GM04503 (cell line): ENCODE results near the gene RECQL.
"Not testable (repeated sequence)": the region's sequence is repeated elsewhere in the genome, so short reads cannot be mapped to it uniquely, and the experiment has no call there.

Experiments used
- DNase-seq: peaks from one replicate; pipeline ENCODE4 v3.0.0-alpha.2; 2012; ENCODE audit warnings: low read depth

RECQL gene

DNA sequence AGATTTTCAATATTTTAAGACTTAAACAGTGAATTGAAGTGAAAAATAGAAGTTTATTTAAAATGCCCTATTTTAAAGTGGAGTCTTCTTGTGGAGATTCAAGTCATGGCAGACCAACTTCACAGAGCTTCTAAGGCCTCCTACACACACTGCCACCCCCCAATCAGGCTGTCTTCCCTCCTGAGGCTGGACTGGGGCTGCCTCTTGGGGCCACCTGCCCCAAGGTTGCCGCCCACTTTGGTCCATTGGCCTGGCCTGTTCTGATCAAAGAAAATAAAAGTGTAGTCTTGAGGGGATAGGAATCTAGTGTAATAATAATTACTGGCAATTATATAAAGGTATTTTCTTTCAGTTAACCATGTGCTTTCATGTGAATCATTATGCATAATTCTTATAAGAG, 1.4 kb upstream of the RECQL start:
- DNase-seq, result no peak

DNA sequence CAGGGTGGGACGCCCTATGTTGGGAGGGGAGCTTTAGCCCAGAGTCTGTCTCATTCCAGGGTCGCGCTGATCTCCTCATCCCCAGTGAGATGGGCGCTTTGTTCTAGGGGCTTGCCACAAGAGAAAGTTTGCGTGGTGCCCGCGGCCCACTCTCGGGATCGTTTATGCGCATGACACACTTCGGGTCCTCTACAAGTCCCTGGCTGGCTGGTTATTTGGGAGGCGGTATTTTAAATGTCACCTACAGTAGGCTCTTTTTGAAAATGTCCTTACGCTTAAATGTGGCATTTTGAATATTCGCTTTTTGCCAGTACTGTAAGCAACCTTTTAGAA, 695 bp upstream of the RECQL start:
- DNase-seq, result no peak

DNA sequence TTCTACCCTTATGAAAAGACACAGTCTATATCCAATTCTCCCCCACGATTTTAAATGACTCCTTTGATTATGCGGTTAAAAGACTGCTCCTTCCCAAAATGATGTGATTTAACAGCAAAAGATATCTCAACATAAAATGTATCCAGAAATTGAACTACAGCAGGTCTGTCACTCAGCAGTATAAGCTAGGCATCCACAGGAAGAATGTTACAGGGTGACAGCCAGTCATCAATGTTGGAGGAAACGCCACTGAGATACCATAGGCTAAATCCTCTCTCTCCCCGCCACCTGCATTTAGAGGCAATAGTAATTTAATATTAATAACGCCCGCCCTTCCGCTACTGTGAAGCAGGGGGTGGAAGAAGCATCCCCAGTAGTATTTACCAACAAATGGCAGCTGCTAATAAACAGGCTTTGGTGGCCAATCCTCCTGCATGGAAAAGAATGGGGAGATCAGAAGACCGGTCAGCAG, 613 bp downstream of the RECQL start:
- DNase-seq, result no peak

DNA sequence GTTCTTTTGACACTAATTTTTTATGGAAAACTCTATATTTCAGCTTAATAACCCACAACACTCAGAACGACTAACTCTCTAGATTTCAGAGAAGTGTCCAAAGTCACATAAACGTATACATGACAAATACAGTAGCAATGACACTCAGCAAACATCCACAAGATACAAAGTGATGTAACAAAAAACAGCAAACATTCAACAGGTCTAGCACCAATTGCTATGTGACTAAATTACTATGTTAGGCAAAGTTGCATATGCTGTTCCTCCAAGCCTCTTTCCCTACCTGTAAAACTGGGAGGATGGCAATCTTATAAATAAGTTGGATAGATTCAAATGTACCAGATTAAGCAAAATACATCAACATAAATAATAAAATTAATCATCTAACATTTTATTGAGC, 1.7 kb downstream of the RECQL start:
- DNase-seq, result no peak

DNA sequence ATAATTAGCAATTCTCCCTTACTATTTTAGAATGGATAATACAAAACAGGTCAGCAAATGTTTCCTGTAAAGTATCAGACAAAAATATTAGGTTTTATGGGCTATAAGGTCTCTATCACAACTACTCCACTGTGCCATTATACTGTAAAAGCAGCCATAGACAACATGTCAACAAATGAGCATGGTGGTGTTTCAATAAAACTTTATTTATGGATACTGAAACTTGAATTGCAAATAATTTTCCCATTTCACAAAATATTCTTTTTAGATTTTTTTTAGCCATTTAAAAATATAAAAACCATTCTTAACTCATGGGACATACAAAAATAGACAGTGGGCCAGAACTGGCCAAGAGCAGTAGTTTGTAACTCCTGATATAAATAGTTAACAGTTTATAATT, 15.4 kb downstream of the RECQL start:
- no peak for DNase-seq

DNA sequence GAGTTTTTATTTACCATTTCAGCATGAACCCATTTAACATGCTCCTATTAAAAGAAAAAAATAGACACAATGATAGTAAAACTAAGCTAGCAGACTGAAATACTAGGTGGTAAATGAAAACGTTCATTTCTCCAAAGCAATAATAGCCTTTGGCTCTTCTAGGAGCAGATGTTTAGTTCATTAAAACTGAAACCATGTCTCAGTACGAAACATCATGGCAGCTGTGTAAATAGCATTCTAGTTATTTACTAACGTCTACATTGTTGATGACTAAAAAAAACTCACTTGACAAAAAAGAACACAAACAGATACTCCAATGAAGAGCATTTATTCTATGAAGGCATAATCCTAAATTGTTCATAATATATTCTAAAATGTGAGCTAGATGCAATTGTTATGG, 17.9 kb downstream of the RECQL start:
- DNase-seq, result no peak

DNA sequence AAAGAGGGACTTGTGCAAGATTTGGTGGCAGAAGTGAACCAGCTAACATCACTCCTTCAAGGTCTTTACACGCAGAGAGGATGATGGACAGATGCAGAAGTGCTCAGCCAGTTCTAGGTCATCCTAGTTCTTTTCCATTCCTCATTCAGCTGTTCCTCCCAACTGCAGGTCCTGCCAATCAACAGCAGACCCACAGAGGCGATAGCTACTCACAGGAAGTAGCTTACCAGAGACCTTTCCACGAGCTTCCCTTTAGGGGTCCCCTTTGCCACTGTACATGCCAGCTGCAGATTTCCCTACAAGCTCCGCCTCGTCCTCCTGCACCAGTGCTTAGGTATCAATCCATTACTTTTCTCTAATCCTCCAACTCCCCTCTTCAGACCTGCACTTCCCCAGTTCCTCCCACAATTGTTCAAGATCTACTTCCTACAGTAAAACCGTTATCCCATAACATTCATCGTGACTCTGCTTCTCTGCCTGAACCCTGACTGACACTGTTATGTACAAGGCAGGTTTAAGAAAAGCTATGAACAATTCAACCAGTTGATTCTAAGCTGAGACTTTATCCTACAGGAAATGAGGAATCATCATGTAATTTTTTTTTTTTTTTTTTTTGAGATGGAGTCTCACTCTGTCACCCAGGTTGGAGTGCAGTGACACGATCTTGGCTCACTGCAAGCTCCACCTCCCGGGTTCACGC, 22.5 kb downstream of the RECQL start:
- DNase-seq, result no peak

DNA sequence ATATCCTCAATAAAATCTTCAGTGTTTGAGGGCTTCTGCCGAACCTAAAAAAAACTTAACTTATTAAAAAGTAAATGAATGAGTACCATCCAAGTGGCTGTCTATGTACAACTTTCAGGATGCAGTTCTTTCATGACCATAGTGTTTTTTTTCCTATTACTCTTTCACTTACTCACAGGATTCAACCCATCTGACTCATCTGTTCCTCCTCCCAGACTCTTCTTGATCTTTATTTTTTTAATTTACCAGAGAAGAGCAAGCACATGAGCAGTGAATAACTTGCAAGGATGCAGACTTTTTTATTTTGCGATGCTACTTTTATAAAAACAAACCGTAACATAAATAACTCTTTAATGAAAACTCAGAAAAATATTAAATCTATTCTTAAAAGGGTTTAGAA, 24.5 kb downstream of the RECQL start:
- peak; percentile 5 for DNase-seq

DNA sequence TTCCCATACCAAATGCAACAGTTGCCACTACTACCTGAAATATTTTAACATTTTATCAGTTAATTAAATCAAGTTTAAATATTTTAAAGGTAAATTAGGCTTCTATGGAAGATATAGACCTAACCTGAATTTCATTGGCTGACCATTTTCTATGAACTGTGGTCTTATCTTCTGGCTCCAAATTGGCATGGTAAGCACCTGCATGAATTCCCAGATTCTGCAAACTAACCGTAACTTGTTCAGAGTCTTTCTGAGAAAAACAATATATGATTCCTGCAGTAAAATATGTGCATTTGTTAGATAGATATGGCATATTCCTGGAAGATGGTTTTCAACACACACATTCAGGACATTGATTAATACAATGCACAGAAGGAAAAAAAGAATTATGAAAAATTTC, 25.9 kb downstream of the RECQL start:
- no peak for DNase-seq

DNA sequence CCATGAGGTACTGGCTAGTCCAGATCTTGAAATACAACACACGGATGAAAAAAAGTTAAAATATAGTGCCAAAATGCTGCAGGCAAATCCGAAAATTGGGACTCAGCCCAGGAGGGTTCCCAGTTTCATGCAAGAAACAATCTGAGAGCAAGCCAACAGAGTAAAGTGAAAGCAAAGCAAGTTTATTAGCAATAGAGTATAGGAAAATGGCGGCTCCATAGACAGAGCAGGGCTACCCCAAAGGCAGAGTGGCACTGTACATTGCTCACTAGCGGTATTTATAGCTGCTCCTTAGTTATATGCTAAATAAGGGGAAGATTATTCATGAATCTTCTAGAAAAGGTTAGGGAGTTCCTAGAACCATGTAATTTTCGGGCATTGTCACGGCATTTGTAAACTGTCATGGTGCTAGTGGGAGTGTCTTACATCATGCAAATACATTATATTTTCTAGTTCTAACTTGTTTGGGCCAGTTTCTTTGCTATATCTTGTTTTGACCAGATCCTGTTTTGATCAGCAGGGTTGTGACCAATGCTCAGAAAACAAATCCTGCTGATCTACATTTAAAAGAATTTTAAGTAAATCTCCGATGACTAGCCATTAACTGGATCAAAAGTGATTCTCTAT, 29.1 kb downstream of the RECQL start:
- no peak for DNase-seq

DNA sequence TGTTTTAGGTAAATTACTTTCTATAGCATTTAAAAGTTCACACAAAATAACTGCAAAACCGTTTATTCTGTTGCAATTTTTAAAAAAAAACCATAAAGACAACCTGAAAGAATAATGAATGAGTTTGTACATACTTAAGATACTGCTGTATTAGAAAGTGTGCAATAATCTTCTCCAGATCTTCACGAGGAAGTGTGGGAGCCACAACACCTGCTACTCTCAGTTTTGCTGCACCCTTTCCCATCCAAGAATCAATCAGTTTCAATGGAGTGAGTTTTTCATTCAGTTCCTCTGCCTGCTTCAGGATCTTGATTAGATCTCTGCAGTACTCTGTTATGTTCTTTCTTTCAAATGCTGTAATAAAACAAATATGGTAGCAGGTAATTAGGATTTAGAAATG, 30.1 kb downstream of the RECQL start:
- no peak for DNase-seq

DNA sequence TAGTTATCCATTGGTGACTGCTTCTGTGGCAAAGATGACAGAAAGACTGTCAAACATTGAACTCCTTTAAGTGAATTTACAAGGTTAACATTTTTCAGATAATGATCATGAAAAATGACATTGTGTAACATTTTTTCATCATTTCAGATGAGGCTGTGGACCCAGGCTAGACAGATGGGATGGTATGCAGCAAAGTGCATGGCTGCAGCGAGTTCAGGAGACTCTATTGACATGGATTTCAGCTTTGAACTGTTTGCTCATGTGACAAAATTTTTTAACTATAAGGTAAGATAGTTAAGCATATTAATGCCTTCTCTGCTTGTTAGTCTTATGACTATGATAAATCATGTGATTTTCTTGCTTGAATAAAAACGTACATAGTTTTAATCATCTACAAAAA, 34.1 kb downstream of the RECQL start:
- not testable (repeated sequence) for DNase-seq

DNA sequence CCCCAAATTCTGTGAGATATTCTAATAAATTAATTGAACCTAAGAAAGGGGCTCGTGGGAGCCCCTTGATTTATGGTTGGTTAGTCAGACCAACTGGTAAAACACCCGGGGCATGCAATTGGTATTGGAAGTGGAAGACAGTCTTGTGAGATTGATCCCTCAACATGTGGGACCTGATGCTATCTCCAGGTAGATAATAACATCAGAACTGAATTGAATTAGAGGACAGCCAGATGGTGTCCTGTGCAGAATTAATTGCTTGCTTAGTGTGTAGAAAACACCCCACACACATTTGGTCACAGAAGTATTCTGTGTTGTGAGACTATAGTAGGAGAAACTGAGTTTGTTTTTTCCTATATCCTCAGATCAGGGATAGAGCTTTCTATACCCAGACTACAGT, 42.0 kb downstream of the RECQL start:
- no peak for DNase-seq

DNA sequence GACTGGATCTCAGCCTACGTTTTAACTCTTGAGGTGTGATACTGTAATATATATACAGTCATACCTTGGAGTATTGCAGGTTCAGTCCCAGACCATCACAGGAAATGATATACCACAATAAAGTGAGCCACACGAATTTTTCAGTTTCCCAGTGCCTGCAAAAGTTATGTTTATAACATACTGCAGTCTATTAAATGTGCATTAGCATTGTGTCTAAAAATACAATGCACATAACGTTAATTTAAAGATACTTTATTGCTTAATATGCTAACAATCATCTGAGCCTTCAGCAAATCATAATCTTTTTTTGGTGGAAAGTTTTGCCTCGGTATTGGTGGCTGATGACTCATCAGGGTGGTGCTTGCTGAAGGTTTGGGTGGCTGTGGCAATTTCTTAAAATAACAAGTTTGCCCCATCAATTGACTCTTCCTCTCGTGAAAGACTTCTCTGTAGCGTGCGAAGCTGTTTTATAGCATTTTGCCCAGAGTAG, 45.1 kb downstream of the RECQL start:
- no peak for DNase-seq

DNA sequence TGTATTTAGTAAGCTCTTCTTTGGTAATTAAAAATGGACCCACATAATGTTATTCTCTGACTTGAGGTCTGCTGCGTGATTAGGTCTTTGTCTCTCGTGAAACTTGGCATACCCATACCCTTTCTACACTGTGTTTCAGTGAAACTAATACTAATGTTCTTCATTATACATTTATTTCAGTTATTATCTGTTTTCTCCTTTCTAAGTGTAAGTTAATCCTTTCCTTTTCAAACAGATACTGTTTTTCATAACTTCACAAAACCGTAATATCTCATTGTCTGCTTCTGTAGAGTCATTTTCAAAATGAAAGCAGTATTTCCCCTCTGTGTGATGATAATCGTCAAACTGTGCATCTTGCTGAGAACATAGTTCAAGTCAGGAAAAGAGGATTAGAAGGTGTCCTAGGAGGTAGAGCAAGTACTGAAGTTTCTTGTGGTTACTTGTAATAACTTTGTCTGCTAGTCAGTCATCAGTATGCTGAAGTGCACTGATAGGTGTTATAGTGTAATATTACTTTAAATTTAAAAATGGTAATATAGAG, 48.1 kb downstream of the RECQL start:
- DNase-seq, result no peak

DNA sequence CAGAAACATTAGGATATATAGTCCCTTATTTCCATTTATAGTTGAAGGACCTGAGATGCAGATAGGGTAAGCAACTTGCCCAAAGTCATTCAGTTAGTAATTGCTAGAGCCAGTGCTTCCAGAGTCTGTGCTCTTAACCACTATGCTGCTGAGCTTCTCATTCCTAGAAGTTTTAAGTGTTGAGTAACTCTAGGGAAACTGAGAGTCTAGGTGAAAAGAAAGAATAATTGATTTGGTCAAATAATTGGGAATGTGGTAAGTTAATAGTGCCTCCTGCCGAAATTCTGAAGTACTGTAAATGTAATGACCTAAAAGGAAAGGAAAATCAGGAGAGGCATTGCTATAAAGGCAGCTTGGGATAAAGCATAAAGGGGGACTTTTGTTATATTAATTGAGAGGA, 49.9 kb downstream of the RECQL start:
- DNase-seq, result no peak

DNA sequence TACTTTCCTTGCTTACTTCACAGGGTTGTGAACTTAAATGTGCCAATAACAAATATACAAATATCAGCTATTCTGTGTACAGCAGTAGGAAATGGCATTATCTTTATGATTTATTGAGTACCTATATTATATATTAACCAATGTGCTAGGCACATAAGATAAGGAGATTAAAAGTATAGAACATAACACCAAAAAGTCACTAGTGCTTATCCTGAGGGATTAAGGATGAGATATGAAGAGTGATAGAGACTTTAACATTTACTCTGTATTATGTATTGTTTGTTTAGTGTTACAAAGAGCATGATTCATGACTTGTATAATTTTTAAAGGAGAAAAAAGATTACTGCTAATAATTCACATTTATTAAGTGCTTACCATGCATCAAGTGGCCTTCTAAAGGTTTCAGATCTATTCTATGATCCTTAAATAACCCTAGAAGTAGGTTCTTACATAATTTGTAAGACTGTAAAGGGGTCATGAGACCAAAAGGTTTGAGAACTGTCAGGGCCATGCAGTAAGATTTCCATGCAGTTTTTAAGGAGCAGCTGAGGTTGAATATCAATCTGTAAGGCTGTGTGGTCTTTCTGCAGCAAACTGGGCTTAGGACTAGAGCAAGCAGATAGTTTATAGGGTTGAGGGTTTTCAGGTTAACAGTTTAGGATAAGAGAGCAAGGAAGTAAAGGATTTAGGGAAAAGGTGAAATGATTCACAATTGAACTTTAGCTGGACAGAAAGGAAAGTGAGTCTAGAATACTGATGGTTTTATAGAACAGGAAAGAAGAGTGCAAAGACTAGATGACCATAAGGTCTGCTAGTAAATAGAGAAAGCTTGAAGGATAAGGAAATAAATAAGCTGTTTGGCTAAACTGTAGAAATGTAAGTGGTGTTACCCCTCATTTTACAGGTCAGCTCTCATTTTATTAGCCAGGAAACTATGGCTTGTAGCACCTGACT, 57.0 kb downstream of the RECQL start:
- no peak for DNase-seq

DNA sequence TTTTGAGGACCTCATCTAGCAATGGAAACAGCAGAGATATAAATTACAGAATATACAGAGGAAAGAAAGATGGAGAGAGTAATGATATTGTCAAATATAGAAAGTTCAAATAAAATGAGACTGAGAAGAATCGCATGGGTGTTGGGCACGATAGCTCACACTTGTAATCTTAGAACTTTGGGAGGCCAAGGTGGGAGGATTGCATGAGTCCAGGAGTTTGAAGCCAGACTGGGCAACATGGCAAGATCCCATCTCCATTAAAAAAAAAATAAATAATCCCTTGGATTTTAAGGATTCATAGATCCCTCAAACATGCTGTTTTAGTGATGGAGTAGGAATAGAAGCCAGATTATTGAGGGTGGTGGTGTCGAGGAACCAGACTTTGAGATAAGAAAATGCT, 62.1 kb downstream of the RECQL start:
- DNase-seq, result no peak

DNA sequence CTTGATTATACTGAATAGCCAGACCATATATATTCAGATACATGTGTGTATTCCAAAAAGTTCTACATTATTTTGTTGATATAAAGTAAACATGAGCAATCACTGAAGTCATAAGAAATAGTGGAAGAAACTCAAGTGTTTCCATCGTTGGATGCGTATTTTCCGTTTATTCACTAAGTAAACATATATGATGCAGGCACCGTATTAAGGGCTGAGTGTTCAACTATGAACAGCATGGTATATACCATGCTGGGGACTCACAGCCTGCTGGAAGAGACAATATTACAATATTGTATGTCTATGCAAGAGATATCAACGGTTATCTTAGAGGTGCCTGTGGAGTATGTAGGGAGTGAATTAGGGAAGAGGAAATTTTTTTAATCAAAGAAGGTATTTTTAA, 62.8 kb downstream of the RECQL start:
- no peak for DNase-seq

DNA sequence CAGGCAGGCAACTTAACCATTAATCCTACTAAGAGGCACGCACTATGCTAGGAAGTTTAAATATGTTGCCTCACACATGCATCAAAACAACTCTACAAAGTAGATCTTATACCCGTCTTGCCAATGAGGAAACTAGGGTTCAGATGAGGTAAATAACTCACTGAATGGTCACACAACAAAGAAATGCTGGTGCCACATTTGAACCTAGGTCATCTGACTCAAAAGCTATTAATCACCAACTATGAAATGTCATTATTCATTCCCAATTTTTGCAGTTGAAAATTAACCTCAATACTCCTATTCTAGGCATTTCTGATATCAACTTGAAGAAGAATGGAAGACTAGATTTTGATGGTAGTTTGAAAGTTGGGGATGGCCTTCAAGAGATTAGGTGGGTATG, 66.7 kb downstream of the RECQL start:
- DNase-seq, result no peak

DNA sequence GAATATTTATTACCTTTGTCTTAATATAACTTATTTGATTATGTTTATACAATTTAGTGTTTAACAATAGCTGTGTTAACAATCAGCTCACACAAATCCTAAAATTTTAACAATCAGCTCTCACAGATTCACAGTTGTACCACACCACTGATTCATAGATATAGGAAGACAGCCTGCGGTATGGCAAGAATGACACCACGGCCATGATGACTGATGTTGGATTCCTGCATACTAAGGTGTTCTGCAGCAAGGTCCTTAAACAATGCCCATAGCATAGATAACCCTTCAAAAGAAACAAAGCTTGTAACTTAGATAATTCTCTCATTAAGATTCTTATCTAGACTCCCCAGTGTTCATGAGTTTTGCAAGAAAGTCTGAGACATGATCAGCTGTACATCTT, 67.9 kb downstream of the RECQL start:
- no peak for DNase-seq

DNA sequence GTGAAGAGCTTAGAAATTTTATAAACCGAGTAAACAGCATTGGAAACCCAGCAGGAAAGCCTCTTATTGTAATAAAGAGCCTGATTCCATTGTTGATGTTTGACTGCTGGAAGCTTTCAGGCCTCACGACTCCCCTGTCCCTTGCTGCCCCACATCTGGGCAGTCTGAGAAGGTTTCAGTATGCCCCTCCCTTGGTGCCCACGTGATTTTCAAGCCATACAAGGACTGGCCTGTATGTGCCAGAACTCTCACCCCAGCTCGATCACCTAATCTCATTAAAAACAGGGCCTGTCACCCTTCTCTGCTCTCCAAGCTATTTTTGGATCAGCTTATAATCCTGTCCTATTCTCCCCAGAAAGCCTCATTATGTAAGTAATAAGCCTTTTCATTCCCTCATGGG, 71.4 kb downstream of the RECQL start:
- no peak for DNase-seq

DNA sequence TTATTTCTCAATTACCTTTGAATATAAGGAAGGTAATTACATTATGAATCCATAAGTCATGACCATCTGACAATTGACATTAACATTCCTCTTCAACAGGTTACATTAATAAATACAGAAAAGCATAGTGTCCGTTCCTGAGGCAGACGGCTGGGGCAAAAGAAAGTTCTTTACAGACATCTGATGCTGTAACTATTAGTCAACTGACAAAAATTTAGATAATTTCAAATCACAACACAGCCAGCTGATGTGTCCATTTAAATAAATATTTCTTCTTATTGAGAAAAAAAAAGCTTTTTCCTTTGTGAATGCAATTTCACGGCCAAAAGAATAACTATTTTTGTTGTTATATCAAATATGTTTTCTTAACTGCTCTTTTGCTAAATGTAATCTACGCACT, 73.2 kb downstream of the RECQL start:
- no peak for DNase-seq
